Astrocyte (in vitro differentiated cells and primary cell): ENCODE results near the gene KDM4B.
"Not testable (repeated sequence)": the region's sequence is repeated elsewhere in the genome, so short reads cannot be mapped to it uniquely, and the experiment has no call there.

Experiments used
- CTCF ChIP-seq: IDR thresholded peaks from 2 replicates; pipeline ENCODE4 v1.5.1; 2011; ENCODE audit warnings: low read depth, mild to moderate bottlenecking, inconsistent platforms, low read length, moderate library complexity; ENCODE audit not compliant: insufficient read depth
- EZH2 ChIP-seq: IDR thresholded peaks from 2 replicates; pipeline ENCODE4 v1.6.1; 2012; ENCODE audit warnings: mild to moderate bottlenecking, low read length, inconsistent platforms; ENCODE audit not compliant: insufficient read depth

GRCh38 chr19:5158549-5159134, 189.7 kb downstream of the KDM4B start:
- TF ChIP-seq EZH2, CTCF: not testable (repeated sequence)
